ENCODE measurements around the gene DARS2. TPM values are rescaled to one million over a fixed set of nuclear protein-coding genes. Genes with fewer than 3 reads are reported as not detected.

Gene DARS2
- total RNA-seq, 1 experiment from 2014 or later = 77.3 TPM

DNA sequence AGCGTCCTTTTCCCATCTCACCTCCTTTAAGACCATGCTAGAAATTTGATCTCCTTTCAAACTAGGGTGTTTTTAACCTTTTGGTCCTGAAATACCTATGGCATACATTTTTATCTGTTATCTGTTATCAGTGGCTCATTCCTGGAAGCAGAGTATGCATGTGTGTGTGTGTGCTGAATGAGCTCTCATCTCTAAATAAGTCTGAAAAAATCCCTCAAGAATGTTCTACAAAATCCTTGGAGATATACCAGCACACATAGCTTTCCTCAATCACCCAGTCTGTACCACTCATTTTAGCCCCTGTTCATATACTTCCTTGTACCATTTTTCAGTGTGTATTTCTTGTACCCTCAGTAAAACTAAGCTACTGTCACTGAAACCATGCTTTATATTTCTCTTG lies 6.0 kb upstream of the DARS2 start:
- intact Hi-C loops (cut with micrococcal nuclease) = no loop called here
- ATAC-seq (no peak), DNase-seq (no peak)
- Histone ChIP-seq H3K36me3 (ENCODE audit: low read depth, low read length) (peaks cover 33% of the 10 kb centered on the region), H4K20me1 (ENCODE audit: low read length) (peaks cover 21% of the 10 kb centered on the region), H3K4me3 (ENCODE audit: low read length) (no peak overlapping the region), H3K4me1 (ENCODE audit: insufficient read depth, low read length) (peaks cover 27% of the 10 kb centered on the region), H3K27ac (ENCODE audit: low read length) (no peak overlapping the region), H3K79me2 (ENCODE audit: low read length) (peaks cover 93% of the 10 kb centered on the region), H2AFZ (ENCODE audit: low read length) (no peak overlapping the region), H3K9me2 (replicated peaks; ENCODE audit: low read length) (no peaks in the 10 kb centered on the region), H3K9me3 (ENCODE audit: low read length) (no peaks in the 10 kb centered on the region), H3K27me3 (ENCODE audit: low read length) (no peaks in the 10 kb centered on the region), H3K9ac (ENCODE audit: low read length) (no peak overlapping the region), H3K4me2 (ENCODE audit: low read length) (no peak overlapping the region), H3F3A (ENCODE audit: low read length, unreplicated experiment) (no peaks in the 10 kb centered on the region)
- ChIA-PET POLR2A (ENCODE audit: unreplicated experiment) (interaction anchor here (0.7 kb wide), 1 partner anchor 548 kb away, joined by 3 read pairs; no protein-coding TSS in a partner anchor), CTCF (no interaction called here)
- TF ChIP-seq EZH2phosphoT487 (IDR thresholded peaks at IDR 0.05; ENCODE audit: borderline replicate concordance, low read length) (no peak), EZH2 (IDR thresholded peaks at IDR 0.05; ENCODE audit: low read length, unreplicated experiment) (no peak)
- TF ChIP-seq, protein P1, sequence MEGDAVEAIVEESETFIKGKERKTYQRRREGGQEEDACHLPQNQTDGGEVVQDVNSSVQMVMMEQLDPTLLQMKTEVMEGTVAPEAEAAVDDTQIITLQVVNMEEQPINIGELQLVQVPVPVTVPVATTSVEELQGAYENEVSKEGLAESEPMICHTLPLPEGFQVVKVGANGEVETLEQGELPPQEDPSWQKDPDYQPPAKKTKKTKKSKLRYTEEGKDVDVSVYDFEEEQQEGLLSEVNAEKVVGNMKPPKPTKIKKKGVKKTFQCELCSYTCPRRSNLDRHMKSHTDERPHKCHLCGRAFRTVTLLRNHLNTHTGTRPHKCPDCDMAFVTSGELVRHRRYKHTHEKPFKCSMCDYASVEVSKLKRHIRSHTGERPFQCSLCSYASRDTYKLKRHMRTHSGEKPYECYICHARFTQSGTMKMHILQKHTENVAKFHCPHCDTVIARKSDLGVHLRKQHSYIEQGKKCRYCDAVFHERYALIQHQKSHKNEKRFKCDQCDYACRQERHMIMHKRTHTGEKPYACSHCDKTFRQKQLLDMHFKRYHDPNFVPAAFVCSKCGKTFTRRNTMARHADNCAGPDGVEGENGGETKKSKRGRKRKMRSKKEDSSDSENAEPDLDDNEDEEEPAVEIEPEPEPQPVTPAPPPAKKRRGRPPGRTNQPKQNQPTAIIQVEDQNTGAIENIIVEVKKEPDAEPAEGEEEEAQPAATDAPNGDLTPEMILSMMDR (conservative IDR thresholded peaks at IDR 0.05; ENCODE audit: low read depth, low read length) = no peak
- BruUV-seq (replicated peaks) = no TSS peak

DNA sequence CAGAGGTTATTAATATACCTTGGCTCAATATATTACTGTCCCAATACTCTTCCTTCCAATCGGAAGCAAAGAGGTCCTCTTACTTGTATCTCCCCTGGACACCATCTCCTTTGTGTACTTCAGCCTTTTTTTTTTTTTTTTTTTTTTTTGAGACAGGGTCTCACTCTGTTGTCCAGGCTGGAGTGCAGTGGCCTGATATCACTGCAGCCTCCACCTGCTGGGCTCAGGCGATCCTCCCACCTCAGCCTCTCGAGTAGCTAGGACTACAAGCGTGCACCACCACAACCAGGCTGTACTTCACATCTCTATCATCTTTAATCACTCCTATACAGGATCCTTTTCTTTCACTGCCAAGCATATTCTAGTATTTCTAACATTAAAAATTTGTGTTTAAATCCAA lies 2.8 kb upstream of the DARS2 start:
- no TSS peak for BruUV-seq (replicated peaks)
- Histone ChIP-seq H2AFZ (ENCODE audit: low read length) (no peak overlapping the region), H3K4me1 (ENCODE audit: insufficient read depth, low read length) (peaks cover 37% of the 10 kb centered on the region), H3K9me3 (ENCODE audit: low read length) (no peaks in the 10 kb centered on the region), H3K27me3 (ENCODE audit: low read length) (no peaks in the 10 kb centered on the region), H3K9me2 (replicated peaks; ENCODE audit: low read length) (no peaks in the 10 kb centered on the region), H3K9ac (ENCODE audit: low read length) (no peak overlapping the region), H3K79me2 (ENCODE audit: low read length) (peaks cover 90% of the 10 kb centered on the region), H3F3A (ENCODE audit: low read length, unreplicated experiment) (no peaks in the 10 kb centered on the region), H3K36me3 (ENCODE audit: low read depth, low read length) (peaks cover 33% of the 10 kb centered on the region), H3K4me3 (ENCODE audit: low read length) (peak overlapping the region; percentile 72), H3K27ac (ENCODE audit: low read length) (no peak overlapping the region), H3K4me2 (ENCODE audit: low read length) (peak overlapping the region; percentile 89), H4K20me1 (ENCODE audit: low read length) (peaks cover 18% of the 10 kb centered on the region)
- intact Hi-C loops (cut with micrococcal nuclease) = loop anchor here (5.0 kb wide), 1 partner anchor 564 kb away; no protein-coding TSS in a partner anchor
- TF ChIP-seq, protein P1 (conservative IDR thresholded peaks at IDR 0.05; ENCODE audit: low read depth, low read length) = no peak
- TF ChIP-seq EZH2phosphoT487 (IDR thresholded peaks at IDR 0.05; ENCODE audit: borderline replicate concordance, low read length) = no peak
- no peak for TF ChIP-seq EZH2 (IDR thresholded peaks at IDR 0.05; ENCODE audit: low read length, unreplicated experiment)
- ChIA-PET POLR2A (ENCODE audit: unreplicated experiment) (no interaction called here), CTCF (no interaction called here)
- no peak for DNase-seq
- ATAC-seq = no peak

DNA sequence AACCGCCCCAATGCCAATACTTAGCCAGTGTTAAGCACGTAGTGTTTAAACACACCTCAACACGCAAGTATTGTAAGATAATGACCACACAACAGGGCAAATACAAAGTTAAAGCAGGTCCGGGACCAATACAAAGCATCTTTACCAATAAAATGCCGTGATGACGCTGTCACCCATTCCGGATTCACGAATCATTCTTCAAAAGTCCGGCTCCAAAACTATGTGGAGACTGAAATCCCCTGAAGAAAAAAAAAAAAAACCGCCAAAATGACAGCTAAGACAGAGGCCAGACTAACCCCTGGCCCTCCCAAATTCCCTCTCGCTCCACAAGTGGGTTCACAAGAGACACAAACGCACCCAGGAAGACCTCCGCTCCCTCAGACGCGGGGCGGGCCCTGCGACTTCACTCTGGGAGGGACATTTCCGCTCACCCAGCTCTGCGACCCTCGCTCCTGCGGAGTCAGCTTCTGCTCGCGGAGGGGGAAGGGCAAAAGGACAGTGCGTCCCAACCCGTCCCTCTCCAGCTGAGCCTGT lies 625 bp upstream of the DARS2 start:
- H3K27ac ChIP-seq (ENCODE audit: low read length) = peak overlapping the region; percentile 81
- no peak for DNase-seq
- TF ChIP-seq, protein P1 (conservative IDR thresholded peaks at IDR 0.05; ENCODE audit: low read depth, low read length) = no peak
- TF ChIP-seq EZH2 (IDR thresholded peaks at IDR 0.05; ENCODE audit: low read length, unreplicated experiment) (no peak), EZH2phosphoT487 (IDR thresholded peaks at IDR 0.05; ENCODE audit: borderline replicate concordance, low read length) (no peak)
- H3F3A ChIP-seq (ENCODE audit: low read length, unreplicated experiment) = no peaks in the 10 kb centered on the region
- peaks cover 56% of the 10 kb centered on the region for H3K4me1 ChIP-seq (ENCODE audit: insufficient read depth, low read length)
- ChIA-PET CTCF (interaction anchor here (0.6 to 2.1 kb wide), 5 partner anchors 109 to 394 kb away, joined by 3 to 7 read pairs (median 4); partner anchors contain the start of gene KLHL20), POLR2A (ENCODE audit: unreplicated experiment) (interaction anchor here (0.5 to 1.2 kb wide), 5 partner anchors 8 to 816 kb away, joined by 3 to 12 read pairs (median 4); partner anchors contain the start of gene KLHL20)
- H3K36me3 ChIP-seq (ENCODE audit: low read depth, low read length) = peaks cover 22% of the 10 kb centered on the region
- peak overlapping the region; percentile 72 for H3K4me3 ChIP-seq (ENCODE audit: low read length)
- no peak; the same call in 1 of the 2 replicates for ATAC-seq
- peak overlapping the region; percentile 89 for H3K4me2 ChIP-seq (ENCODE audit: low read length)
- peak overlapping the region; percentile 82 for H2AFZ ChIP-seq (ENCODE audit: low read length)
- peaks cover 18% of the 10 kb centered on the region for H4K20me1 ChIP-seq (ENCODE audit: low read length)
- H3K27me3 ChIP-seq (ENCODE audit: low read length) = no peaks in the 10 kb centered on the region
- H3K9ac ChIP-seq (ENCODE audit: low read length) = peak overlapping the region; percentile 83
- no TSS peak for BruUV-seq (replicated peaks)
- no peaks in the 10 kb centered on the region for H3K9me3 ChIP-seq (ENCODE audit: low read length)
- intact Hi-C loops (cut with micrococcal nuclease) = loop anchor here (1.0 to 5.0 kb wide), 8 partner anchors 44 to 1078 kb away; partner anchors contain the start of genes KLHL20, PRDX6 and ZBTB37
- H3K9me2 ChIP-seq (replicated peaks; ENCODE audit: low read length) = no peaks in the 10 kb centered on the region
- H3K79me2 ChIP-seq (ENCODE audit: low read length) = peaks cover 93% of the 10 kb centered on the region
